RPMI7951 (cell line): ENCODE results near the gene N4BP2. TPM values are rescaled to one million over a fixed set of nuclear protein-coding genes. Genes with fewer than 3 reads are reported as not detected.
"Not testable (repeated sequence)": the region's sequence is repeated elsewhere in the genome, so short reads cannot be mapped to it uniquely, and the experiment has no call there.

ENCODE experiments used
- DNase-seq: peaks from one replicate; pipeline ENCODE4 v3.0.0-alpha.2; 2012; ENCODE audit warnings: low read depth
- total RNA-seq: library from RNA; depleted of rRNA; stranded (reverse); fragments of >200 nt; shearing (Covaris generic); gene quantifications from 2 replicates; pipeline ENCODE4 v1.2.3, GENCODE V29; 2014

The N4BP2 gene
- total RNA-seq, 1 experiment from 2014 or later: 4.3 TPM

GRCh38 chr4:40087799-40088366, 31.2 kb downstream of the N4BP2 start:
- no peak for DNase-seq

DNA sequence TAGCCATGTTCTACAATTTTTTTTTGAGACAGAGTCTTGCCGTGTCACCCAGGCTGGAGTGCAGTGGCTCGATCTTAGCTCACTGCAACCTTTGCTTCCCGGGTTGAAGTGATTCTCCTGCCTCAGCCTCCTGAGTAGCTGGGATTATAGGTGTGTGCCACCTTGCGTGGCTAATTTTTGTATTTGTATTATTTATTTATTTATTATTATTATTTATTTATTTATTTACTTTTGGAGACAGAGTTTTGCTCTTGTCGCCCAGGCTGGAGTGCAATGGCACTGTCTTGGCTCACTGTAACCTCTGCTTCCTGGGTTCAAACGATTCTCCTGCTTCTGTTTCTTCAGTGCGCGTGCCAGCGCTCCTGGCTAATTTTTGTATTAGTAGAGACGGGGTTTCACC, 36.8 kb downstream of the N4BP2 start:
- not testable (repeated sequence) for DNase-seq

DNA sequence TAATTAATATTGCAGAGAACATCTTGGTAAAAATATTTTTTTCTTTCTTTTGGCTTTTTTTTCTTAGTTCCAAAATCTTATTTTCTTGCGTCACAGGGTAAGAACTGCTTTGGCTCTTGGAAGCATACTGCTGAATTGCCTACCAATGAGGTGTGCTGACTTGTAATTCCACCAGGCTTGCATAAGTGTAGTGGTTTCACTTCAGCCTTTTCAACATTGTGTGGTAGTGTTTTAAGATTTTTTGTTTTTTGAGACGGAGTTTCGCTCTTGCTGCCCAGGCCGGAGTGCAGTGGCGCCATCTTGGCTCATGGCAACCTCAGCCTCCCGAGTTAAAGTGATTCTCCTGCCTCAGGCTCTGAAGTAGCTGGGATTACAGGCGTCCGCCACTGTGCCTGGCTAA, 42.4 kb downstream of the N4BP2 start:
- no peak for DNase-seq

GRCh38 chr4:40107150-40107549, 50.5 kb downstream of the N4BP2 start:
- DNase-seq: not testable (repeated sequence)

DNA sequence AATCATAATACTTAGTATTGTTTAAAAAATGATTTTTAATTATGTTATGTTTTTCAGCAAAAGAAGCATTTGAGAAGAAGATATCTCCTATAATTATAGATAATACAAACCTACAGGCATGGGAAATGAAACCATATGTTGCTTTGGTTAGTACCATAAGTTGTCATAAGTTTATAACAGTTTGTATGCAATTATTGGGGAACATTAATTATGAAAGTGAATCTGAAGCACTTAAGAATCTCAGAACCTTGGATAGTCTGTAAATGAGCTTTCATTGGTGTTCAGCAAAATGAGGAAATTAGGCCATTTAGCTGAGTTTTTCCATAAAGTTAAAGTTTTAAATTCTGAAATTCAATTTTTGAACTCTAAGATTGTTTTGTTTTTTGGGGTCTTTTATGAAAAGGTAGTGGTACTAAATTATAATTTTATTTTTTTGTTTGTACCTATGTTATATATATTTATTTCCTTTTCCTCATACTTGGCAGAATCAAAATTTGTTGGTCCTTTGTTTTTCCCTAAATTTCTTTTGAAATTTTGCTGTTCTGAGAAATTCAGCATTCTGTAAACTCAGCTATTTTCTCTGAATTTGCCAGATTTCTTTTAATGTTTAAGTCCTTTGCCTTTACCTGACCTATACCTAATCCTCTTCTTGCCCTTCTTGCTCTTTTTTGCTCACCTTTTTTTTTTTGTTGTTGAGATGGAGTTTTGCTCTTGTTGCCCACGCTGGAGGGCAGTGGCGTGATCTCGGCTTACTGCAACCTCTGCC, 55.6 kb downstream of the N4BP2 start:
- DNase-seq: no peak

DNA sequence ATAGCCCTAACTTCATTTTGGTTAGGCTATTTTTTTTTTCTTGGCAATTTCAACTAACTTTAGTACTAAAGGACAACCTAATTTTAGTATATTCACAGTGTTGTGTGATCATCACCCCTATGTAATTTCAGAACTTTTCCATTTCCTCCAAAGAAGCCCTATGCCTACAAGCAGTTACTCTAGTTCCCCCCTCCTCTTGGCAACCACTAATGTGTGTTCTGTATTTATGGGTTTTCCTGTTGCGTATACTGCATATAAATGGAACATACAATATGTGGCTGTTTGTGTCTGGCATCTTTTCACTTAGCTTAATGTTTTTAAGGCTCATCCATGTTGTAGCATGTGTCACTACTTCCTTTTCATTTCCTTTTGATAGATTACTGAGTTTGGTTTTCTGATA, 57.6 kb downstream of the N4BP2 start:
- DNase-seq: no peak

DNA sequence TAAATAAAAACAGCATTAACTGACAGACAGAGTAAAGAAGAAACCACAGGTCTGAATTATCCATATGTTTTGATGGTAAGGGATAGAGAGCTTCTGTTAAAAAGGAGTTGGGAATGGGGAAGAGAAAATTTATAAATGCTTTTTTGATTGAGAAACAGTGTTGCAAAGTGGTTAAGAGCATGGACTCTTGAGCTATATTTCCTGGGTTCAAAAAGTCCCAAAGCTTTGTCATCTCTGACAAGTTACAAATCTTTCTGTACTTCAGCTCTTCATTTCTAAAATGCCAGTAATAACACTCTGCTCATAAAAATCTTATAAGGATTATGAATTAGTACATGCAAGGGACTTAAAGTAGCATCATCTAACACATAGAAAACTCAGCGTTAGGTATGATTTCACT, 62.2 kb downstream of the N4BP2 start:
- no peak for DNase-seq

DNA sequence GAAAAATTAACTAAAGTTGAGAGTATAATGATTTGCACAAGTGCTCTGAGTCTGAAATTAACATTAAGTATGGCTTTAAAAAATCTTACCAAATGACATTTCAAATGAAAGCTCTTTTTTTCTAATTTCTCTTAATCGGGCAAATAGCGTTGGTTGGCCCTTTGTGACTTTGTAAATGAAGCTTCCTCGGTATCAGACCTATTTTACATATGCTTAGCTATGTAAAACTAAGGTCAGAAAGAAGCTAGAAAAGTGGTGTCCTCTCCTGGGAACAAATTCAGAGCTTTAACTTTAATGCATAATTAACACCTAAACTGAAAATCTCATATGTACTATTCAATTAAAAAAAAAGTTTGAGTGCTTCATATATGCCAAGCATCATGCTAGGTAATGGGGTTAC, 62.7 kb downstream of the N4BP2 start:
- DNase-seq: no peak

GRCh38 chr4:40121515-40121914, 64.9 kb downstream of the N4BP2 start:
- DNase-seq: peak; percentile 65

DNA sequence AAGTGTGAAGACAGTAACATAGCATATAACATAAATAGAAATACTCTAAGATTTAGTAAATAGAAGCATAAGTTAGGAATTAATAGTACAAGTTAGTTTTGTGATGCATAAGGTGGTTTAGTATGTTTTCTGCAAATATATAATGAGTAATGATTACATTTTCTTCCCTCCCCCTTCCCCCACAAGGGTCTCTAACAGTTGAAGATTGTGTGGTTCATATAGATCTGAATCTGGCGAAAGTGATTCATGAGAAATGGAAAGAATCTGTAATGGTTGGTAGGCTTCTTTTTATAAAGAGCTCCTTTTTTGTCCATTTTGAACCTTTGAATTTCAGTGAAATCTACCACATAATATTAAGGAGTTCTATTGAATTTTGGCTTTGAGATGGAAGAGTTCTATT, 66.3 kb downstream of the N4BP2 start:
- DNase-seq: no peak

DNA sequence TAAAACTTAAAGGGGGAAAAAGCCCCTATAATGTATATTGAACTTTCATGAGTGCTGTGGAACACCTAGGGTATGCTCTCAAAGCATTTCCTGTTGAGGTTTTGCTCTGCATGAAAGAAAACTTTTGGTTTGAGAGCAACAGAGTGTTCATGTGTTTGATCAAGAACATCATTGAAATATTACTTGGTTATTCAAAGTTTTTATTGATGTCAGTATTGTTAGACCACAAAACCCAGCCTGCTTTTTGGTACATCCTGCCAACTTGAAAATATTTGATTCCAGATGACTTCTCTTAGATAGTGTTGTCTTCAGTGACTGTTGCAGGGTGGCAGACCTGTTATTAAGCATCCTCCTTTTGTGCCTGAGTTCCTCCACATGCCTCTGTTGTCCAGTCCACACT, 68.0 kb downstream of the N4BP2 start:
- no peak for DNase-seq

- no peak for DNase-seq
These were observed 73.9 kb downstream of the N4BP2 start for GRCh38 chr4:40130401-40131036.

DNA sequence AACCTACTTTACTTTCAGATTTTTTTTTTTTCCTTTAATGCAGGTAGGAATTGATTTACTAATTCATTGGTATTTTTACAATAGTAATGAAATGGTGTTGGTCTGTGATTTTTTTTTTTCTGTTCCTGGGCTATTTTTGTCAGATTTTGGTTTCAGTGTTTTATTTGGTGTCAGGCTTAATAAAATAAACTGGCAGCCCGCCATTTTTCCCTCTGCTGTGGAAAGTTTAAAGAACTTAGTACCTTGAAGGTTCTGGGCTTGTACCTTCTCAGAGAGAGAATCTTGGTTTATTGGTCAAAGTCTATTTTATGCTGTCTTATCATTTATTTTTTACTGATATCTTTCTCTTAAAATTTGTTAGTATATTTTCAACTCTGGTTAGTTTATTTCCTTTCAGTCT, 76.2 kb downstream of the N4BP2 start:
- no peak for DNase-seq

DNA sequence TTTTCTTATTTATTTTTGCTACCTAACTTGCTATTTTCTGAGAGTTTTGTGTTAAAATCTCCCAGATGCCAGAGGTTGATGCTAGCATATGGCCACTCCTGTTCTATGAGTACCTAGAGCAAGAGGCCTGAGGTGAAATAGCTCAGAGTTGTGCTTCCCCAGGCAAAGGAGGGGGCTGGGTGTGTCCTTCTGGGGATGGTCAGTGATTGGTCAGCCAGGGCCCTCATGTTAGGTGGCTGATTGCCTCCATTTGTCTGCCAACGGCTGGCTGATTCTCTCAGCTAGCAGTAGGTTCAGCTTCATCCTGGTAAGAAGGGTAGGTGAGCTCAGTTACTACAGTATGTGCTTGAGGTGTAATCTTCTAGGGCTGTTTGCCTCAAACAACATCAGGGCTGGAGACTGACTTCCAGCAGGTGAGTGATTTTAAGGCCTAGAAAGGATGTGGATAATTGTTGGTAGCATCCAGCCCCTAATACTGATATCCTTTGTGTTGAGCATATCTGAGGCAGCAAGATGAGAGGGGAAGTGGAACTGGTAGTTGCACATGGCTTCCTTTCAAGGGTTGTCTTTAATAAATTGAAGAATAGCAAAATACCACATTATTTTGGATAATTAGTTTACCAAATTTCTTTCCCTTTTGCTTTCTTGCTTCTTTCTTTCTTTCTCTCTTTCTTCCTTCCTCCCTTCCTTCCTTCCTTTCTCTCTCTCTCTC, 77.7 kb downstream of the N4BP2 start:
- no peak for DNase-seq

DNA sequence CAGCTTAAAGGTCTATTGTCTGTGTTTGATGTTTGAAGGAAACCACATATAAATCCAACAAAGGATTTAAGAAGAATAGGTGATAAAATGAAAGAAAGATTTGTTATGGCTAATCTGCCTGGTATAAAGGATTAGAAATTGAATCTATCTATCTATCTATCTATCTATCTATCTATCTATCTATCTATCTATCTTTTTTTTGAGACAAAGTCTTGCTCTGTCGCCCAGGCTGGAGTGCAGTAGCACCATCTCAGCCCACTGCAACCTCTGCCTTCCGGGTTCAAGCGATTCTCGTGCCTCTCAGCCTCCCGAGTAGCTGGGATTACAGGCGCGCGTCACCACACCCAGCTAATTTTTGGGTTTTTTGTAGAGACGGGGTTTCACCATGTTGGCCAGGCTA, 79.6 kb downstream of the N4BP2 start:
- not testable (repeated sequence) for DNase-seq

GRCh38 chr4:40140196-40140595, 83.5 kb downstream of the N4BP2 start:
- DNase-seq: no peak

DNA sequence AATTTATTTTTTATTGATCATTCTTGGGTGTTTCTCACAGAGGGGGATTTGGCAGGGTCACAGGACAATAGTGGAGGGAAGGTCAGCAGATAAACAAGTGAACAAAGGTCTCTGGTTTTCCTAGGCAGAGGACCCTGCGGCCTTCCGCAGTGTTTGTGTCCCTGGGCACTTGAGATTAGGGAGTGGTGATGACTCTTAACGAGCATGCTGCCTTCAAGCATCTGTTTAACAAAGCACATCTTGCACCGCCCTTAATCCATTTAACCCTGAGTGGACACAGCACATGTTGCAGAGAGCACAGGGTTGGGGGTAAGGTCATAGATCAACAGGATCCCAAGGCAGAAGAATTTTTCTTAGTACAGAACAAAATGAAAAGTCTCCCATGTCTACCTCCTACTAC, 83.9 kb downstream of the N4BP2 start:
- DNase-seq: not testable (repeated sequence)

DNA sequence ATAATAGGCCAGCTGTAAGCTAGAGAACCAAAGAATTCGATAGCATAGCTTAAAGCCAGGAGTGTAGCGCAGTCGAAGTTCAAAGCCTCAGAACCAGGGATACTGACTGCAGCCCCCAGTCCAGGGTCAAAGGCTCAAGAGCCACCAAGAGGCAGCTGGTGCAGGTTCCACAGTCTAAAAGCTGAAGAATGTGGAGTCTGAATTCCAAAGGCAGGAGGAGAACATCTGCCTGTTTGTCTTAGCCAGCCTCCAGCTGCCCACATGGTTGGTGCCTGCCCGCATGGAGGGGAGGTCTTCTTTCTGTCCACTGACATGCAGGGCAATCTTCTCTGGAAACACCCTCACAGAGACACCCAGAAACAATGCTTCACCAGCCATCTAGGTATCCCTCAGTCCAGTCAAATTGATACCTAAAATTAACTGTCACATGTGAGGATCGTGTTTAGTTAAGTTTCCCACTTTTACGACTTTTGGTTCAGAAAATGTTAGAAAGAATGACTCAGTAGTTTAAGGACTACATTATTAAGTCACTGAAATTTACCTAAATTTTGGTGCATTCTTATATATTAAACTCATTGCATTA, 87.4 kb downstream of the N4BP2 start:
- no peak for DNase-seq

GRCh38 chr4:40144716-40145115, 88.1 kb downstream of the N4BP2 start:
- no peak for DNase-seq

DNA sequence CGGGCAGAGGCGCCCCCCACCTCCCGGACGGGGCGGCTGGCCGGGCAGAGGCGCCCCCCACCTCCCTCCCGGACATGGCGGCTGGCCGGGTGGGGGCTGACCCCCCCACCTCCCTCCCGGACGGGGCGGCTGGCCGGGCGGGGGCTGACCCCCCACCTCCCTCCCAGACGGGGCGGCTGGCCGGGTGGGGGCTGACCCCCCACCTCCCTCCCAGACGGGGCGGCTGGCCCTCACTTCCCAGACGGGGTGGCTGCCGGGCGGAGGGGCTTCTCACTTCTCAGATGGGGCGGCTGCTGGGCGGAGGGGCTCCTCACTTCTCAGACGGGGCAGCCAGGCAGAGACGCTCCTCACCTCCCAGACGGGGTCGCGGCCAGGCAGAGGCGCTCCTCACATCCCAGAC, 90.8 kb downstream of the N4BP2 start:
- DNase-seq: not testable (repeated sequence)

DNA sequence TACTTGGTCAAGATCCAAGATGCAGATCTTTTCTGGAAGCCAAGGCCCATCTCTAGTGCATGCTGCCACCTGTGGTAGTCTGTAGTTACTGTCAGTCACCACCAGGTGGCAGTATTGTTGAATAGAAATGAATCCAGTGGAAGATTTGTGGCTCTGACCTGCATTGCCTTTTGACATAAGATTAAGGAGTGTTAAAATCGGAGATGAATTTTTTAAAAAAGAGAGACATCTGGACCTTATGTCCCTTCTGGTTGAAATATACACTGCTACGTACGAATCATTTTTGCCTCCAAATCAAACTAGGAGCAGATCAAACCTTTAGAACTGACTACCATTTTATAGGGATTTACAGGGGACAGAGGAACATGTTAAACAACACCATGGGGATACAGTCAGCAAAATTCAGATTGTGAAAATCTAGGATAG, 93.3 kb downstream of the N4BP2 start:
- DNase-seq: peak; percentile 69

DNA sequence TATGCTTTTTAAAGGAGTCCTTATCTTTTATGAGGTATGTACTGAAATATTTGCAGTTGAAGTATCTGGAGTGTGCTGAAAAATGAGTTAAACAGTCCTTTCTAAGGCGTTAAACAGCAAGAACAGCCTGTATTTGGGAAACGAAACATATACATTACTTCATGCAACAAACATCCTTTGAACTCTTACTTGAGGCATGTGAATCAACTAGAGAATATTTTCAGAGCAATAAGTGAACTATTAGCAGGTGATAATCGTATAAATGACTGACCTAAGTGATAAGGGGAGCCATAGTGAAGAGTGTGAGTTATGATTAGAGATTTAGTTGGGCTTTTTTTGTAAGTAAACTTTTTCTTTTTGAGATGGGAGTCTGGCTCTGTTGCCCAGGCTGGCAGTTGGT, 94.3 kb downstream of the N4BP2 start:
- no peak for DNase-seq
